Measurements from ENCODE around the gene NT5C1A.

The NT5C1A gene

GRCh38 chr1:39625009-39625408 is 46.9 kb downstream of the NT5C1A start:
- Histone ChIP-seq H3K9me3 (ENCODE audit: control insufficient read depth, low read length) (no peaks in the 10 kb centered on the region), H3K27ac (no peak overlapping the region), H3K4me2 (ENCODE audit: low read length) (no peak overlapping the region), H2AFZ (no peak overlapping the region), H3K27me3 (ENCODE audit: control insufficient read depth, insufficient read depth, low read length) (no peaks in the 10 kb centered on the region), H3K4me3 (ENCODE audit: low read depth, low read length) (no peak overlapping the region), H3K79me2 (no peaks in the 10 kb centered on the region), H3K9ac (no peak overlapping the region), H3K36me3 (ENCODE audit: control insufficient read depth, insufficient read depth, low read length) (no peaks in the 10 kb centered on the region), H3K4me1 (no peaks in the 10 kb centered on the region)
- no peak for TF ChIP-seq CTCF (IDR thresholded peaks at IDR 0.05)

GRCh38 chr1:39623053-39623452 is 48.9 kb downstream of the NT5C1A start:
- no peak overlapping the region for H3K27ac ChIP-seq
- no peaks in the 10 kb centered on the region for H3K4me1 ChIP-seq
- no peak overlapping the region for H3K4me3 ChIP-seq (ENCODE audit: low read depth, low read length)
- no peaks in the 10 kb centered on the region for H3K36me3 ChIP-seq (ENCODE audit: control insufficient read depth, insufficient read depth, low read length)
- H3K9ac ChIP-seq, result no peak overlapping the region
- no peak for TF ChIP-seq CTCF (IDR thresholded peaks at IDR 0.05)
- H3K9me3 ChIP-seq (ENCODE audit: control insufficient read depth, low read length), result no peaks in the 10 kb centered on the region
- no peaks in the 10 kb centered on the region for H3K27me3 ChIP-seq (ENCODE audit: control insufficient read depth, insufficient read depth, low read length)
- no peak overlapping the region for H2AFZ ChIP-seq
- no peaks in the 10 kb centered on the region for H3K79me2 ChIP-seq
- H3K4me2 ChIP-seq (ENCODE audit: low read length), result no peak overlapping the region

- H3K4me3 ChIP-seq (ENCODE audit: low read depth, low read length), result no peak overlapping the region
- no peaks in the 10 kb centered on the region for H3K27me3 ChIP-seq (ENCODE audit: control insufficient read depth, insufficient read depth, low read length)
- no peak for TF ChIP-seq CTCF (IDR thresholded peaks at IDR 0.05)
- H3K79me2 ChIP-seq, result no peaks in the 10 kb centered on the region
- no peak overlapping the region for H3K27ac ChIP-seq
- no peak overlapping the region for H2AFZ ChIP-seq
- no peaks in the 10 kb centered on the region for H3K36me3 ChIP-seq (ENCODE audit: control insufficient read depth, insufficient read depth, low read length)
- no peak overlapping the region for H3K4me2 ChIP-seq (ENCODE audit: low read length)
- no peak overlapping the region for H3K9ac ChIP-seq
- H3K9me3 ChIP-seq (ENCODE audit: control insufficient read depth, low read length), result no peaks in the 10 kb centered on the region
- no peaks in the 10 kb centered on the region for H3K4me1 ChIP-seq
These were observed 49.5 kb downstream of the NT5C1A start for GRCh38 chr1:39622427-39622826.

- Histone ChIP-seq H3K27me3 (ENCODE audit: control insufficient read depth, insufficient read depth, low read length) (no peaks in the 10 kb centered on the region), H3K27ac (no peak overlapping the region), H3K4me1 (no peaks in the 10 kb centered on the region), H3K4me2 (ENCODE audit: low read length) (no peak overlapping the region), H3K36me3 (ENCODE audit: control insufficient read depth, insufficient read depth, low read length) (no peaks in the 10 kb centered on the region), H3K4me3 (ENCODE audit: low read depth, low read length) (no peak overlapping the region), H3K9ac (no peak overlapping the region), H3K79me2 (no peaks in the 10 kb centered on the region), H2AFZ (no peak overlapping the region), H3K9me3 (ENCODE audit: control insufficient read depth, low read length) (no peaks in the 10 kb centered on the region)
- TF ChIP-seq CTCF (IDR thresholded peaks at IDR 0.05), result no peak
These were observed 51.2 kb downstream of the NT5C1A start for GRCh38 chr1:39620659-39621165.

- no peak overlapping the region for H3K9ac ChIP-seq
- no peak for TF ChIP-seq CTCF (IDR thresholded peaks at IDR 0.05)
- H2AFZ ChIP-seq, result no peak overlapping the region
- H3K27me3 ChIP-seq (ENCODE audit: control insufficient read depth, insufficient read depth, low read length), result no peaks in the 10 kb centered on the region
- H3K9me3 ChIP-seq (ENCODE audit: control insufficient read depth, low read length), result no peaks in the 10 kb centered on the region
- H3K27ac ChIP-seq, result no peak overlapping the region
- H3K36me3 ChIP-seq (ENCODE audit: control insufficient read depth, insufficient read depth, low read length), result no peaks in the 10 kb centered on the region
- no peaks in the 10 kb centered on the region for H3K4me1 ChIP-seq
- no peaks in the 10 kb centered on the region for H3K79me2 ChIP-seq
- no peak overlapping the region for H3K4me2 ChIP-seq (ENCODE audit: low read length)
- H3K4me3 ChIP-seq (ENCODE audit: low read depth, low read length), result no peak overlapping the region
These were observed 54.3 kb downstream of the NT5C1A start for GRCh38 chr1:39617488-39618049.
